ENCODE data around the gene WDTC1. TPM values are rescaled to one million over a fixed set of nuclear protein-coding genes. Genes with fewer than 3 reads are reported as not detected.

Gene WDTC1
- total RNA-seq, 4 donors from 2014 or later = 36.8 to 85.5 (median 60.6) TPM

GRCh38 chr1:27298632-27299384 lies 64.4 kb downstream of the WDTC1 start:
- Histone ChIP-seq H3K36me3 (peaks cover 6 to 50% of the 10 kb centered on the region in 2 donors), H3K27ac (peak overlapping the region; percentile 1 to 65 (median 53)), H3K9me3 (no peaks in the 10 kb centered on the region), H3K4me1 (peaks cover 27 to 37% of the 10 kb centered on the region in 2 donors), H3K27me3 (no peaks in the 10 kb centered on the region), H3K4me3 (no peak overlapping the region)
- in situ Hi-C loops (cut with MboI; ENCODE audit: low sequenced_read_pairs in 4 of 4) = no loop called here
- ATAC-seq (no peak), DNase-seq (no peak)
- intact Hi-C loops (cut with DNase I; ENCODE audit: low total_unique reads) = loop anchor here (5.0 kb wide), 1 partner anchor 308 kb away; no protein-coding TSS in a partner anchor
- TF ChIP-seq CTCF (IDR thresholded peaks at IDR 0.05 in 4 of 5, conservative IDR thresholded peaks at IDR 0.05 in 1 of 5) (no peak), POLR2A (IDR thresholded peaks at IDR 0.05) (no peak)

GRCh38 chr1:27299385-27300271 lies 65.2 kb downstream of the WDTC1 start:
- no peaks in the 10 kb centered on the region for H3K27me3 ChIP-seq
- H3K4me3 ChIP-seq = no peak overlapping the region
- no peaks in the 10 kb centered on the region for H3K9me3 ChIP-seq
- intact Hi-C loops (cut with DNase I; ENCODE audit: low total_unique reads) (loop anchor here (2.0 to 5.0 kb wide), 3 partner anchors 67 to 363 kb away; partner anchors contain the start of gene MAP3K6), in situ Hi-C loops (cut with MboI; ENCODE audit: low sequenced_read_pairs in 4 of 4) (loop anchor here in 3 of 4 donors (5.0 kb wide), 2 partner anchors 88 to 93 kb away; partner anchors contain the start of gene GPR3 (in 1 of the 3))
- DNase-seq (peak; percentile 44 to 52), ATAC-seq (peak; percentile 19 to 60)
- H3K27ac ChIP-seq = peak overlapping the region; percentile 18 to 65 (median 56)
- peaks cover 3 to 45% of the 10 kb centered on the region in 2 donors for H3K36me3 ChIP-seq
- TF ChIP-seq POLR2A (IDR thresholded peaks at IDR 0.05) = no peak
- TF ChIP-seq CTCF (IDR thresholded peaks at IDR 0.05 in 4 of 5, conservative IDR thresholded peaks at IDR 0.05 in 1 of 5) = no peak
- H3K4me1 ChIP-seq = peaks cover 27 to 37% of the 10 kb centered on the region in 2 donors

GRCh38 chr1:27300341-27301051 lies 66.1 kb downstream of the WDTC1 start:
- peak; percentile 84 to 92 for ATAC-seq
- H3K4me1 ChIP-seq = peaks cover 27 to 37% of the 10 kb centered on the region in 2 donors
- in situ Hi-C loops (cut with MboI; ENCODE audit: low sequenced_read_pairs in 4 of 4) = loop anchor here in 3 of 4 donors (5.0 kb wide), 2 partner anchors 87 to 92 kb away; partner anchors contain the start of gene GPR3 (in 1 of the 3)

More at GRCh38 chr1:27300341-27301051, 66.1 kb downstream of the WDTC1 start:
- Histone ChIP-seq H3K4me3 (no peak overlapping the region), H3K27me3 (no peaks in the 10 kb centered on the region), H3K27ac (peak overlapping the region in 3 of 4 donors; percentile 41 to 65 (median 65)), H3K9me3 (no peaks in the 10 kb centered on the region), H3K36me3 (peaks cover 2 to 44% of the 10 kb centered on the region in 2 donors)
- peak; percentile 67 to 79 for DNase-seq
- intact Hi-C loops (cut with DNase I; ENCODE audit: low total_unique reads) = loop anchor here (1.0 to 5.0 kb wide), 3 partner anchors 66 to 362 kb away; partner anchors contain the start of gene MAP3K6
- TF ChIP-seq CTCF (IDR thresholded peaks at IDR 0.05 in 4 of 5, conservative IDR thresholded peaks at IDR 0.05 in 1 of 5) = peak; percentile 96 to 99 (median 98)
- TF ChIP-seq POLR2A (IDR thresholded peaks at IDR 0.05) = no peak
